Stomach (tissue), 4 donors: ENCODE measurements around the gene MSI2.

Experiments
- CTCF ChIP-seq, 7 experiments: fragments of 450-650 bp in 4 of 7; fragments of 200-600 bp in 3 of 7; sonication (generic) in 3 of 7; IDR thresholded peaks; one replicate each; pipeline ENCODE4 v1.5.1; 2016 to 2019; ENCODE audit warnings: antibody characterized with exemption in 7 of 7, control low read depth in 2 of 7, mild to moderate bottlenecking in 1 of 7
- EP300 ChIP-seq: sonication (generic); formaldehyde crosslinking; IDR thresholded peaks from one replicate; pipeline ENCODE4 v1.6.1; 2017; ENCODE audit warnings: antibody characterized with exemption
- POLR2AphosphoS5 ChIP-seq, 3 donors: sonication (generic); formaldehyde crosslinking; IDR thresholded peaks; one replicate each; pipeline ENCODE4 v1.6.1; 2016; ENCODE audit warnings: antibody characterized with exemption in 3 of 3

GRCh38 chr17:57550016-57550415 is 293.7 kb downstream of the MSI2 start:
- TF ChIP-seq CTCF (IDR thresholded peaks at IDR 0.05) (no peak), POLR2AphosphoS5 (IDR thresholded peaks at IDR 0.05) (no peak), EP300 (no peak)
